Esophagus squamous epithelium (tissue), 4 donors: ENCODE results near the gene ZNF189.

Source experiments
- CTCF ChIP-seq, 6 experiments: fragments of 450-650 bp in 4 of 6; fragments of 200-600 bp in 2 of 6; sonication (generic) in 2 of 6; IDR thresholded peaks; one replicate each; pipeline ENCODE4 v1.5.1; 2016 to 2019; ENCODE audit warnings: antibody characterized with exemption in 6 of 6, mild to moderate bottlenecking in 4 of 6, moderate library complexity in 4 of 6
- POLR2A ChIP-seq, 4 donors: fragments of 450-650 bp; IDR thresholded peaks; one replicate each; pipeline ENCODE4 v1.6.1; 2017; ENCODE audit warnings: antibody characterized with exemption in 4 of 4, mild to moderate bottlenecking in 4 of 4, moderate library complexity in 3 of 4

GRCh38 chr9:101362450-101362849 lies 36.2 kb upstream of the ZNF189 start:
- TF ChIP-seq POLR2A (IDR thresholded peaks at IDR 0.05) (no peak), CTCF (IDR thresholded peaks at IDR 0.05) (no peak)
